Keratinocyte (primary cell): ENCODE measurements around the gene TEX48. TPM values are rescaled to one million over a fixed set of nuclear protein-coding genes. Genes with fewer than 3 reads are reported as not detected.

Experiments used
- DNase-seq: peaks from one replicate; pipeline ENCODE4 v3.0.0-alpha.2; 2011; ENCODE audit warnings: low read depth, missing footprints, low spot score
- FAIRE-seq: peaks from 2 replicates; lab custom pipeline; 2011; peaks lifted over from hg19 to GRCh38; lab: Jason Lieb, UNC
- H2AFZ ChIP-seq: 2 replicates; pipeline ENCODE4 v1.6.0; 2012; ENCODE audit warnings: low read length, control low read depth, inconsistent platforms; ENCODE audit not compliant: control insufficient read depth
- H3K27ac ChIP-seq: 2 replicates; pipeline ENCODE4 v1.5.1; 2011; ENCODE audit warnings: low read length; ENCODE audit not compliant: control insufficient read depth, insufficient read depth
- H3K27me3 ChIP-seq: 3 replicates; pipeline ENCODE4 v1.6.0; 2011; ENCODE audit warnings: low read length; ENCODE audit not compliant: control insufficient read depth, insufficient read depth; ENCODE audit errors: extremely low read depth
- H3K36me3 ChIP-seq, 2 experiments: 2 replicates in 1 of 2; 3 replicates in 1 of 2; pipeline ENCODE4 v1.5.1; 2011; ENCODE audit warnings: low read length in 2 of 2, mild to moderate bottlenecking in 1 of 2; ENCODE audit not compliant: control insufficient read depth in 2 of 2, insufficient read depth in 2 of 2; ENCODE audit errors: extremely low read depth in 1 of 2
- H3K4me1 ChIP-seq: 3 replicates; pipeline ENCODE4 v1.5.1; 2011; ENCODE audit warnings: low read length; ENCODE audit not compliant: control insufficient read depth, insufficient read depth; ENCODE audit errors: extremely low read depth
- H3K4me2 ChIP-seq: 3 replicates; pipeline ENCODE4 v1.6.0; 2011; ENCODE audit warnings: low read depth, low read length; ENCODE audit not compliant: control insufficient read depth, insufficient read depth; ENCODE audit errors: extremely low read depth
- H3K4me3 ChIP-seq, 3 experiments: fragments of 200-600 bp in 1 of 3; sonication (generic) in 1 of 3; 2 replicates in 2 of 3; 3 replicates in 1 of 3; pipeline ENCODE4 v1.5.1; 2011 to 2016; ENCODE audit warnings: low read length in 3 of 3, mild to moderate bottlenecking in 3 of 3, control low read depth in 2 of 3, inconsistent platforms in 1 of 3, low read depth in 1 of 3, mixed read lengths in 1 of 3, mixed run types in 1 of 3, moderate library complexity in 1 of 3; ENCODE audit not compliant: control insufficient read depth in 2 of 3, insufficient read depth in 2 of 3; ENCODE audit errors: extremely low read depth in 1 of 3
- H3K79me2 ChIP-seq: 2 replicates; pipeline ENCODE4 v1.6.0; 2012; ENCODE audit warnings: low read length; ENCODE audit not compliant: control insufficient read depth, insufficient read depth
- H3K9ac ChIP-seq: 3 replicates; pipeline ENCODE4 v1.6.0; 2011; ENCODE audit warnings: low read length; ENCODE audit not compliant: control insufficient read depth, insufficient read depth; ENCODE audit errors: extremely low read depth
- H3K9me1 ChIP-seq: 3 replicates; pipeline ENCODE4 v1.6.0; 2011; ENCODE audit warnings: low read length; ENCODE audit not compliant: control insufficient read depth, insufficient read depth; ENCODE audit errors: extremely low read depth
- H3K9me3 ChIP-seq: 2 replicates; pipeline ENCODE4 v1.5.1; 2012; ENCODE audit warnings: low read depth, low read length; ENCODE audit not compliant: control insufficient read depth
- H4K20me1 ChIP-seq: 3 replicates; pipeline ENCODE4 v1.6.0; 2011; ENCODE audit warnings: low read length; ENCODE audit not compliant: control insufficient read depth, insufficient read depth; ENCODE audit errors: extremely low read depth
- CTCF ChIP-seq, 3 experiments: IDR thresholded peaks in 1 of 3; conservative IDR thresholded peaks in 1 of 3; optimal IDR thresholded peaks in 1 of 3; 2 replicates in 2 of 3; 3 replicates in 1 of 3; pipeline versions ENCODE3 to v1.5.1; 2011; ENCODE audit warnings: low read length in 3 of 3, mild to moderate bottlenecking in 3 of 3, moderate library complexity in 2 of 3, control low read depth in 1 of 3, inconsistent platforms in 1 of 3; ENCODE audit not compliant: insufficient read depth in 2 of 3; ENCODE audit errors: extremely low read depth in 1 of 3
- EZH2 ChIP-seq: IDR thresholded peaks from one replicate; pipeline ENCODE4 v1.6.1; 2012; ENCODE audit warnings: inconsistent platforms, mild to moderate bottlenecking, low read length, moderate library complexity
- dilution Hi-C: fragments of 300-500 bp; cut with MboI; formaldehyde crosslinking; loops from one replicate; pipeline ENCODE4 v1.7.0; 2020; ENCODE audit warnings: low sequenced_read_pairs; ENCODE audit not compliant: extremely low pct_ligation_motif_present
- polyA plus RNA-seq, 5 experiments: library from polyadenylated mRNA; depleted of rRNA in 3 of 5; stranded (reverse) in 3 of 5; stranded (forward) in 1 of 5; unstranded in 1 of 5; fragments of >200 nt; gene quantifications; 1 replicate in 1 of 5; 2 replicates in 3 of 5; 3 replicates in 1 of 5; pipeline versions ENCODE4 v1.2.1 to v1.2.3, GENCODE V29; 2011 to 2012; ENCODE audit warnings: missing spikeins in 2 of 5, low read depth in 1 of 5, low replicate concordance in 1 of 5

Gene TEX48
- polyA plus RNA-seq, 1 donor (not counting 4 experiments of a cell fraction or from before 2014, with no cell fraction given) = not detected

DNA sequence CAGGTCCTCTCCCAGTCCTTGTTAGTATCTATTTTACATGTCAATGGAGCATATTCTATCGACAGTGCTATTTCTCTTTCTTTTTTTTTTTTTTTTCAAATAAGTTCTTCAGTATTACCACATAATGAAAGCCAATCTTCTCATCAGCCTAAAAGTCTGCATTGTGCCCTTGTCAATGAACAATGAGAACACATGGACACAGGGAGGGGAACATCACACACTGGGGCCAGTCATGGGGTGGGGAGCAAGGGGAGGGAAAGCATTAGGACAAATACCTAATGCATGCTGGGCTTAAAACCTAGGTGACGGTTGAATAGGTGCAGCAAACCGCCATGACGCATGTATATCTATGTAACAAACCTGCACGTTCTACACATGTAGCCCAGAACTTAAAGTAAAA, 47.7 kb upstream of the TEX48 start:
- Histone ChIP-seq H3K36me3 (no peaks in the 10 kb centered on the region), H2AFZ (no peak overlapping the region), H3K9me3 (no peaks in the 10 kb centered on the region), H3K9me1 (no peaks in the 10 kb centered on the region), H3K27me3 (no peaks in the 10 kb centered on the region), H4K20me1 (no peaks in the 10 kb centered on the region), H3K27ac (no peak overlapping the region), H3K9ac (no peak overlapping the region), H3K4me1 (peaks cover 27% of the 10 kb centered on the region), H3K79me2 (no peaks in the 10 kb centered on the region), H3K4me2 (no peak overlapping the region), H3K4me3 (no peak overlapping the region)
- dilution Hi-C loops = no loop called here
- FAIRE-seq = no peak
- TF ChIP-seq CTCF (optimal IDR thresholded peaks at IDR 0.05 in 1 of 3, IDR thresholded peaks at IDR 0.05 in 1 of 3, conservative IDR thresholded peaks at IDR 0.05 in 1 of 3; ENCODE audit: extremely low read depth in 1 of 3, insufficient read depth in 2 of 3, low read length in 3 of 3) (no peak), EZH2 (no peak)
- DNase-seq = no peak

DNA sequence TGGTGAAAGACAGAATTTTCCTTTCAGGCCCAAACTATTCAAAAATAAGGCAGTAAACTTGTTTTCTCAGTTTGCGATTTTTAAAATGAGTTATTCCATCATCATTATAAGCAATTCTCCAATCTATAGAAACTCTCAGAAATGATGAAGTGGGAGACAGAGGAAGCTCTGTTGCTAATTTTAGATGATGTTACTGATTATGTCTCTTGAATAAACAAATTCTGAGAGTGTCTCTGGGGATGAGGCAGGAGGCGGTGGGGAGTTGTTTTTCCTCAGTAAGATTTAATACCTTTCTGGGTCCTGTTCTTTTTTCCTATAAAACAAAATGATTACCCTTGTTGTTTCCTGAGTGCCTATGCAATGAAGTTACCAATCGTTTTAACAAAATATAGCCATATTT, 43.9 kb upstream of the TEX48 start:
- dilution Hi-C loops = no loop called here

More for the DNA sequence above, 43.9 kb upstream of the TEX48 start:
- DNase-seq = no peak
- H2AFZ ChIP-seq = no peak overlapping the region
- peaks cover 13% of the 10 kb centered on the region for H3K4me1 ChIP-seq
- no peak overlapping the region for H3K4me3 ChIP-seq
- no peak overlapping the region for H3K27ac ChIP-seq
- H3K4me2 ChIP-seq = no peak overlapping the region
- no peak for FAIRE-seq
- no peaks in the 10 kb centered on the region for H4K20me1 ChIP-seq
- H3K79me2 ChIP-seq = no peaks in the 10 kb centered on the region
- TF ChIP-seq EZH2 (no peak), CTCF (optimal IDR thresholded peaks at IDR 0.05 in 1 of 3, IDR thresholded peaks at IDR 0.05 in 1 of 3, conservative IDR thresholded peaks at IDR 0.05 in 1 of 3; ENCODE audit: extremely low read depth in 1 of 3, insufficient read depth in 2 of 3, low read length in 3 of 3) (no peak)
- no peaks in the 10 kb centered on the region for H3K9me1 ChIP-seq
- H3K36me3 ChIP-seq = no peaks in the 10 kb centered on the region
- no peaks in the 10 kb centered on the region for H3K9me3 ChIP-seq
- no peak overlapping the region for H3K9ac ChIP-seq
- H3K27me3 ChIP-seq = no peaks in the 10 kb centered on the region
